Measurements from ENCODE around the gene SLC6A6. TPM values are rescaled to one million over a fixed set of nuclear protein-coding genes. Genes with fewer than 3 reads are reported as not detected.

Gene SLC6A6
- total RNA-seq, 1 donor = 33.2 TPM

- TF ChIP-seq CTCF (IDR thresholded peaks at IDR 0.05; ENCODE audit: insufficient read depth, low read depth, low read length) = no peak
- H3K4me3 ChIP-seq (ENCODE audit: low read depth, low read length) = no peak overlapping the region
- no peak for DNase-seq (ENCODE audit: low read depth)
Observed at GRCh38 chr3:14487821-14488220, 85.4 kb downstream of the SLC6A6 start.

- DNase-seq (ENCODE audit: low read depth) = no peak
- H3K4me3 ChIP-seq (ENCODE audit: low read depth, low read length) = no peak overlapping the region
- no peak for TF ChIP-seq CTCF (IDR thresholded peaks at IDR 0.05; ENCODE audit: insufficient read depth, low read depth, low read length)
Observed at GRCh38 chr3:14488286-14489041, 86.1 kb downstream of the SLC6A6 start.

GRCh38 chr3:14489641-14490040, 87.2 kb downstream of the SLC6A6 start:
- no peak for TF ChIP-seq CTCF (IDR thresholded peaks at IDR 0.05; ENCODE audit: insufficient read depth, low read depth, low read length)
- H3K4me3 ChIP-seq (ENCODE audit: low read depth, low read length) = no peak overlapping the region
- DNase-seq (ENCODE audit: low read depth) = no peak

- no peak for TF ChIP-seq CTCF (IDR thresholded peaks at IDR 0.05; ENCODE audit: insufficient read depth, low read depth, low read length)
- DNase-seq (ENCODE audit: low read depth) = no peak
- H3K4me3 ChIP-seq (ENCODE audit: low read depth, low read length) = no peak overlapping the region
Observed at GRCh38 chr3:14490255-14490654, 87.8 kb downstream of the SLC6A6 start.

GRCh38 chr3:14490831-14491230, 88.4 kb downstream of the SLC6A6 start:
- TF ChIP-seq CTCF (IDR thresholded peaks at IDR 0.05; ENCODE audit: insufficient read depth, low read depth, low read length) = no peak
- DNase-seq (ENCODE audit: low read depth) = no peak
- no peak overlapping the region for H3K4me3 ChIP-seq (ENCODE audit: low read depth, low read length)

- DNase-seq (ENCODE audit: low read depth) = no peak
- TF ChIP-seq CTCF (IDR thresholded peaks at IDR 0.05; ENCODE audit: insufficient read depth, low read depth, low read length) = no peak
- H3K4me3 ChIP-seq (ENCODE audit: low read depth, low read length) = no peak overlapping the region
Observed at GRCh38 chr3:14491396-14492190, 89.2 kb downstream of the SLC6A6 start.

All from fibroblast of villous mesenchyme (primary cell).